Activated CD8-positive, alpha-beta memory T cell treated with anti-CD3 and anti-CD28 coated beads, Interleukin-2, amount 50 U/mL, for 24 hours (primary cell): Measurements from ENCODE around the gene HSD17B12.

Experiments used
- DNase-seq: peaks from one replicate; pipeline ENCODE4 v3.0.0-alpha.2; 2020; ENCODE audit errors: extremely low read depth

The HSD17B12 gene

GRCh38 chr11:43687120-43687791, 6.7 kb downstream of the HSD17B12 start:
- DNase-seq: no peak

- DNase-seq: no peak
These were observed 7.9 kb downstream of the HSD17B12 start for GRCh38 chr11:43688394-43688793.

GRCh38 chr11:43689167-43689566, 8.6 kb downstream of the HSD17B12 start:
- DNase-seq: no peak

- DNase-seq: no peak
These were observed 10.6 kb downstream of the HSD17B12 start for GRCh38 chr11:43690929-43691725.

- no peak for DNase-seq
These were observed 11.3 kb downstream of the HSD17B12 start for GRCh38 chr11:43691806-43692205.

- no peak for DNase-seq
These were observed 12.5 kb downstream of the HSD17B12 start for GRCh38 chr11:43693069-43693468.

GRCh38 chr11:43693731-43694130, 13.2 kb downstream of the HSD17B12 start:
- no peak for DNase-seq

- DNase-seq: no peak
These were observed 13.9 kb downstream of the HSD17B12 start for GRCh38 chr11:43694477-43694876.

- DNase-seq: no peak
These were observed 17.1 kb downstream of the HSD17B12 start for GRCh38 chr11:43697679-43698078.

- DNase-seq: no peak
These were observed 19.3 kb downstream of the HSD17B12 start for GRCh38 chr11:43699870-43700269.

- DNase-seq: no peak
These were observed 26.1 kb downstream of the HSD17B12 start for GRCh38 chr11:43706631-43707030.

GRCh38 chr11:43708776-43709175, 28.2 kb downstream of the HSD17B12 start:
- no peak for DNase-seq

GRCh38 chr11:43709689-43710088, 29.2 kb downstream of the HSD17B12 start:
- no peak for DNase-seq

- DNase-seq: no peak
These were observed 32.1 kb downstream of the HSD17B12 start for GRCh38 chr11:43712676-43713075.

GRCh38 chr11:43718373-43718772, 37.8 kb downstream of the HSD17B12 start:
- no peak for DNase-seq

- DNase-seq: no peak
These were observed 43.1 kb downstream of the HSD17B12 start for GRCh38 chr11:43723617-43724016.

GRCh38 chr11:43732225-43732624, 51.7 kb downstream of the HSD17B12 start:
- DNase-seq: no peak

- DNase-seq: no peak
These were observed 53.7 kb downstream of the HSD17B12 start for GRCh38 chr11:43734256-43734655.

- no peak for DNase-seq
These were observed 54.6 kb downstream of the HSD17B12 start for GRCh38 chr11:43735115-43735514.

GRCh38 chr11:43735961-43736360, 55.4 kb downstream of the HSD17B12 start:
- no peak for DNase-seq

- DNase-seq: no peak
These were observed 56.1 kb downstream of the HSD17B12 start for GRCh38 chr11:43736502-43737200.

GRCh38 chr11:43737201-43737590, 56.7 kb downstream of the HSD17B12 start:
- no peak for DNase-seq
